AG09319 (cell line): ENCODE measurements around the gene SIRT2.

ENCODE experiments used
- DNase-seq: peaks from one replicate; pipeline ENCODE4 v3.0.0-alpha.2; 2010; ENCODE audit warnings: low read depth; ENCODE audit errors: extremely low read depth
- TF ChIP-seq, protein P1 (sequence below): IDR thresholded peaks from 2 replicates; pipeline ENCODE4 v1.5.1; 2011; ENCODE audit warnings: low read depth, mild to moderate bottlenecking, inconsistent platforms, low read length, moderate library complexity

The SIRT2 gene

DNA sequence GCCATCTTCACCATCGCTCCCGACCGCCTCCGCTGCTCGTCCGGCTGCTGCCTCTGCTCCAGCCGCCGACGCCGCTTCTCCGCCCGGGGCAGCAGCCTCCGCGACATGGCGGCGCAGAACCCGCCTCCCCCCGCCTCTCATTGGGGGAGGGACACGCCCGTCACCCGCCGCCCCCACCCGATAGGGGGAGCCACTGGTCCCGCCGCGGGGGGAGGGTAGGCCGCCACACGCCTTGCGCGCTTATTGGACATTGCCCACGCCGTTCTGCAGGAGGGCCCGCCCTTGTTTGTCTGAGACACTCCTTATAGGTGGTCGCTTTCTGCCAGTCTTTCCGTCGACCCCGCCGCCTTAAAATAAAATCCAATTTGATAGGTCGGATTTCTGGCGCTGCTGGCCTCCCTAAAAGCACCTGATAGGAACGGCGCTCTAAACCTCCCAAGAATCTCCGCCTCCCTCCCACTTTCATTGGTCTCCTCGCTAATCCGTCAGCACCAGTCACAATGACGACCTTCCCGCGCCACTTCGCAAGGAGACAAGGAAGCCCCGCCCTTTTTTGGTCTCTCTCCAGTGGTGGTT, 49.5 kb downstream of the SIRT2 start, which contains the start of gene HNRNPL:
Gene HNRNPL (minus strand): TSS at position 127 of the 576 bp plus-strand sequence. CDS start 20 bp downstream, at position 107.
- TF ChIP-seq, protein P1, sequence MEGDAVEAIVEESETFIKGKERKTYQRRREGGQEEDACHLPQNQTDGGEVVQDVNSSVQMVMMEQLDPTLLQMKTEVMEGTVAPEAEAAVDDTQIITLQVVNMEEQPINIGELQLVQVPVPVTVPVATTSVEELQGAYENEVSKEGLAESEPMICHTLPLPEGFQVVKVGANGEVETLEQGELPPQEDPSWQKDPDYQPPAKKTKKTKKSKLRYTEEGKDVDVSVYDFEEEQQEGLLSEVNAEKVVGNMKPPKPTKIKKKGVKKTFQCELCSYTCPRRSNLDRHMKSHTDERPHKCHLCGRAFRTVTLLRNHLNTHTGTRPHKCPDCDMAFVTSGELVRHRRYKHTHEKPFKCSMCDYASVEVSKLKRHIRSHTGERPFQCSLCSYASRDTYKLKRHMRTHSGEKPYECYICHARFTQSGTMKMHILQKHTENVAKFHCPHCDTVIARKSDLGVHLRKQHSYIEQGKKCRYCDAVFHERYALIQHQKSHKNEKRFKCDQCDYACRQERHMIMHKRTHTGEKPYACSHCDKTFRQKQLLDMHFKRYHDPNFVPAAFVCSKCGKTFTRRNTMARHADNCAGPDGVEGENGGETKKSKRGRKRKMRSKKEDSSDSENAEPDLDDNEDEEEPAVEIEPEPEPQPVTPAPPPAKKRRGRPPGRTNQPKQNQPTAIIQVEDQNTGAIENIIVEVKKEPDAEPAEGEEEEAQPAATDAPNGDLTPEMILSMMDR: peak; percentile 43
- DNase-seq: peak; percentile 100

DNA sequence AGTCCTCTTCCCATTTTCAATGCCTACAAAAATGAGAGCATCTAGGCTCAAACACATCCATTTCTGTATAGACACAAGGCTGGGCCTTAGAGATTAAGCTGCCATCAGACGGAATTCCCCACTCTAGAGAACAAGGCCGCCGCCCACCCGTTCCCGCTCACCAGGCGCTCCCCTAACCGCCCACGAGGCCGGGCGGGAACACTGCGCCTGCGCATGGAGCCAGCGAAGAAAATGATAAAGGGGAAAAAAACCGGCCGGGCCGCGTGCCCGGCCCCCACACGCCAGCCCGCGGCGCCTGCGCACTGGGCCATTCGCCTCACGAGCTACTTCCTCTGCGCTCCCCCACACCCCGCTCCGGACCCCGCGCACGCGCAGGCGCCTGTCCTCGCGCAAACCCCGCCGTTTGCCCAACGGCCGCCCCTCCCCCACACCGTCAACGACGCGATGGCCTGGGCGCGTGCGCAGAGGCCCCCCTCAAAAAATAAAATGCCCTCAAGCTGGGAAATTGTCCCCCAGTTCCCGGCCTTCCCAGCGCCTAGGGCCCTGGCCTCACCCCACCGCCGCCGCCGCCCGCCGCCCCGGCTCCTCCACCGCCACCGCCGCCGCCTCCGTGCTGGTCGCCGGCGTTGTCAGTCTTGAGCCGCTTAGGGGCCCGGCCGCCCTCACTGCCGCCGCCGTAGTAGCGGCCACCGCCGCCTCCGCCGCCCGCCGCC, 50.1 kb downstream of the SIRT2 start:
- TF ChIP-seq, protein P1: no peak
- DNase-seq: peak; percentile 92

GRCh38 chr19:38848299-38849146, 50.9 kb downstream of the SIRT2 start:
- DNase-seq: no peak
- TF ChIP-seq, protein P1: no peak

GRCh38 chr19:38846097-38846496, 53.3 kb downstream of the SIRT2 start:
- TF ChIP-seq, protein P1: no peak
- DNase-seq: no peak

- TF ChIP-seq, protein P1: no peak
- DNase-seq: no peak
Observed at GRCh38 chr19:38845374-38846024, 53.9 kb downstream of the SIRT2 start.

- no peak for DNase-seq
- TF ChIP-seq, protein P1: no peak
Observed at GRCh38 chr19:38844093-38844686, 55.2 kb downstream of the SIRT2 start.
